Right cardiac atrium (tissue), 5 donors: Measurements from ENCODE around the gene GCFC2. TPM values are rescaled to one million over a fixed set of nuclear protein-coding genes. Genes with fewer than 3 reads are reported as not detected.

Source experiments
- ATAC-seq, 2 donors: fragments of 200-7000 bp; cut with Tn5 transposase; one replicate each; pipeline versions ENCODE4 v1.8.0 to v1.9.1; 2020; ENCODE audit warnings: moderate library complexity in 2 of 2, mild to moderate bottlenecking in 1 of 2
- DNase-seq, 3 donors: peaks; one replicate each; pipeline ENCODE4 v3.0.0-alpha.2; 2020
- H3K27ac ChIP-seq: one replicate; pipeline ENCODE4 v1.5.1; 2013; ENCODE audit warnings: mild to moderate bottlenecking, low read length, control low read depth, moderate library complexity
- H3K27me3 ChIP-seq: one replicate; pipeline ENCODE4 v1.6.1; 2013; ENCODE audit not compliant: control insufficient read depth, insufficient read depth
- H3K4me1 ChIP-seq: one replicate; pipeline ENCODE4 v1.6.1; 2013; ENCODE audit warnings: low read length; ENCODE audit not compliant: control insufficient read depth, insufficient read depth
- H3K4me3 ChIP-seq: one replicate; pipeline ENCODE4 v1.5.1; 2013; ENCODE audit warnings: low read length, control low read depth
- H3K9me3 ChIP-seq: one replicate; pipeline ENCODE4 v1.6.1; 2013; ENCODE audit warnings: low read length; ENCODE audit not compliant: control insufficient read depth
- WGBS: extraction: QIAGEN DNeasy Blood & Tissue Kit; methylation state at CpG from one replicate; pipeline ENCODE4 v1.1.7; 2013; 5-methylcytosine and 5-hydroxymethylcytosine counted together
- intact Hi-C, 4 donors: fragments of 100-400 bp; cut with DNase I; formaldehyde crosslinking; loops; one replicate each; pipeline versions ENCODE4 v1.11.0 to v1.14.0; 2022 to 2023
- long read RNA-seq, 4 donors: library from polyadenylated mRNA; unstranded; transcript quantifications; one replicate each; pipeline ENCODE4 v2.0.0, GENCODE V29; 2020 to 2021
- polyA plus RNA-seq: library from polyadenylated mRNA; stranded (reverse); fragments of 200-250 nt; gene quantifications from one replicate; pipeline ENCODE4 v1.2.3, GENCODE V29; 2013
- total RNA-seq, 4 donors: library from RNA; stranded (reverse); fragmentation: NEBNext Ultra II Directional; extraction: Animal tissue kit (Norgen Biotek cat#: 25700); gene quantifications; one replicate each; pipeline ENCODE4 v1.2.1, GENCODE V29; 2021
- donor health status: healthy with polysubstance abuse.
- donor health status: DM: no; HTN: yes; CAD: no.
- donor health status: DM: no; HTN: no; CAD: no.
- donor health status: DM: no; HTN: yes; CAD: no; lungs with severe emphysema.
- donor health status: DM: yes; HTN: yes; CAD: no.

The GCFC2 gene
- 10 to 100 TPM in 2 of 4 donors, 1 to 10 TPM in 2; 8.3 to 16.1 (median 11.9) TPM for total RNA-seq
- polyA plus RNA-seq: 7.5 TPM
- long read RNA-seq, donor 1, full-length matches to known transcripts: 4 of 22 reads
- long read RNA-seq, donor 1, partial matches to known transcripts: 1 of 22 reads
- long read RNA-seq, donor 1, other reads (novel, unspliced or antisense): 17 of 22 reads
- long read RNA-seq, donor 2, full-length matches to known transcripts: 3 of 3 reads
- long read RNA-seq, donor 2, partial matches to known transcripts: 0 of 3 reads
- long read RNA-seq, donor 2, other reads (novel, unspliced or antisense): 0 of 3 reads
- long read RNA-seq, donor 3, full-length matches to known transcripts: 21 of 35 reads
- long read RNA-seq, donor 3, partial matches to known transcripts: 5 of 35 reads
- long read RNA-seq, donor 3, other reads (novel, unspliced or antisense): 9 of 35 reads
- long read RNA-seq, donor 4, full-length matches to known transcripts: 4 of 7 reads
- long read RNA-seq, donor 4, partial matches to known transcripts: 0 of 7 reads
- long read RNA-seq, donor 4, other reads (novel, unspliced or antisense): 3 of 7 reads

DNA sequence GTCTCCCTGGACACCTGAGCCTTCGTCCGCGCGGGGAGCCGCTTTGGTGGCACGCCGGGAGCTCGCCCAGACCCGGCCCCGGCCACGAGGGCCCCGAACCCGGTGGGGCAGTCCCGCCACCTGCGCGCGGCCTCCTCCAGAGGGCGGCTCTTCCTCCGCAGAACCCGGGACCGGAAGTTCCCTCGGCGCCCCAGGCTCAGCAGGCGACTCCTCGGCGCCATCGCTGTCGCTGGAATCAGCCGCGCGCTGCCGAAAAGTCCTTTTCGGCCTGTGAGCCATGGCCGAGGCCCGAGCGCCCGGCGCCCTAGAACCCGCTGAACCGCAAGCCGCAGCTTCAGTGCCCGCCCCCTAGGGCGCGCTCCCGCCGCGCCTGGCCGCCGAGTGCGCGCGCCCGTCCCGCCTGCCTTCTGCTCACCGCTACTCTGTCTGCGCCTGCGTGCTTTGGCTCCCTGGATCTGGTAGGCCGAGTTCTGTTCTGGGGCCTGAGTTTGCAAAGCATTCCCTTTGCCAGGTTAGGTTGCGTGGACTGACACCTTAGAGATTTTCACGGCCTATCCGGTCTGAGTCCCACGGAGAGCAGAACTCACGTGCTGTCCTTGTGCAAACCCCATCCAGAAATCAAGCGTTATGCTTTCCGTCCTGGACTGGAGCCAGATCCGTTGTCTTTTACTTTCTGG is at the start of gene GCFC2:
Gene GCFC2, minus strand, starts transcription at position 339 of the 677 bp plus-strand sequence. Its CDS starts 60 bp downstream, at position 279.
- intact Hi-C loops: no loop called here
- WGBS: under 1% methylated on average over 66 of the region's 66 CpGs
- Histone ChIP-seq H3K9me3 (no peaks in the 10 kb centered on the region), H3K4me3 (peak within 1 kb of the TSS; percentile 95), H3K4me1 (no peaks in the 10 kb centered on the region), H3K27me3 (no peaks in the 10 kb centered on the region), H3K27ac (peak within 1 kb of the TSS; percentile 85)
- ATAC-seq: peak; percentile 99
- DNase-seq: peak; percentile 92 to 97 (median 96)

DNA sequence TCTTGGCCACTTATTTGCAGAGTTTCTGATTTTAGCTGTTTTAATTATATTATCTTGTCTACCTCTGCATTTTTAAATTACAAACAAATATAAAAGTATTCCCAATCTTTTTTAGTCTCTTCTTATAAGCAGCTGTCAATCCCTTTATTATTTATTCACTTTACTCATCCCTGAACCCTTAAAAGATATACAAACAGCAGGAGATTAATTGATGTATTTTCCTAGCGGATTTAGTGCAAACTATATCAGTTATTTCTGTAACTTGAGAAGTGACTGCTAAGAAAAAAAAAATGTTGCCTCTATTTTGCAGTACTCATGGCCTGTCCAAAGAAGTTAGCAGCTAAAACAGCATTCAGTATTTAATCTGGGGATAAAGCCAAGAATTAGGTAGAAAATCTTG is 42.1 kb upstream of the GCFC2 start:
- no peaks in the 10 kb centered on the region for H3K9me3 ChIP-seq
- no peak overlapping the region for H3K4me3 ChIP-seq
- intact Hi-C loops: no loop called here
- H3K4me1 ChIP-seq: no peaks in the 10 kb centered on the region
- 51% methylated on average over 1 of the region's 1 CpG for WGBS
- DNase-seq (no peak), ATAC-seq (no peak)
- no peaks in the 10 kb centered on the region for H3K27me3 ChIP-seq
- no peak overlapping the region for H3K27ac ChIP-seq

DNA sequence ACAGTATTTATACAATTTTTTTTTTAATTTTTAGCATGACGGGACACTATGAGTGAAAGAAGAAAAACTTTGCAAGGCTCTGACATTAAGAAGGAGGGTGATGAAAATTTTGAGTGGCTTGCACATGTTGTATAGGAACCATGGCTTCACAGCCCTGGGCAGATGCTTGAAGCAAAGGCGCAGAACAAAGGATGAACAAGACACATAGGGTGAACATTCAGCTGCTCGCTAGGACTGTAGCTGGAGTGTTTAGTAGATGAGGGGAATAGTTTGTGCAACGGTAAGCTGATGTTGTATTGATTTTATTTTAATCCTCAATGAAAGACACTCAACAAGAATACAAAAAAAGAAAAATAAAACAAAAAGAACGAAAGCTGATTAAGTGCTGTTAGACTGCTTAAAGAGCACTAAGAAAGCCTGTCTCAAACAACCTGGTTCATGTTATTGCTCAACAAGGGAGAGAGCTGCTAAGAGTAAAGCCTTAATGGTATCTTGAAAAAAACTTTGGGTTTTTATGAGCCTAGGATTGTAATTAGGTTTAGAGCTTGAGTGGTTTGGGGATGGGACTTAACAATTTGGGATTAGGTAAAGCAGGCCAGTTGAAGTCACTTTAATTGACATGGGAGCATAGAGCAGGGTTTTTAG is 41.2 kb upstream of the GCFC2 start:
- no peak for DNase-seq
- 86% methylated on average over 5 of the region's 5 CpGs for WGBS
- Histone ChIP-seq H3K27me3 (no peaks in the 10 kb centered on the region), H3K4me1 (no peaks in the 10 kb centered on the region), H3K9me3 (no peaks in the 10 kb centered on the region), H3K27ac (no peak overlapping the region), H3K4me3 (no peak overlapping the region)
- no peak for ATAC-seq
- intact Hi-C loops: no loop called here

DNA sequence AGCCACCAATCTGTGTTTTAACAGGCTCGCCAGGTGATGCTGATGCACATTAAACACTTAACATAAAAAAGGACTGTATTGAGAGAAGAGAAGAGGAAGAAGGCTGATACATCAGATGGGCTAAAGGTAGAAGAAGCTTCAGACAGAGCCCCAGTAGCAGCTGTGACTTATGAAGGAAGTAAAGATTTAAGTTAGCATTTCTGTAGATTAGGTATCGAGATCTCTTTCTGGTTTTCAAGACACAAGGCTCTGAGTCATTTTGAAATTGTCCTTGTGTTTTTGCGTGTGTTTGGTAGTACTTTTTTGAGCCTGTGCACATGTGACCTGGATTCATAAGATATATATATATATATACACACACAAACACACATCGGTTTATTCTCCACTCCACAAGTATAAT is 40.6 kb upstream of the GCFC2 start:
- Histone ChIP-seq H3K4me1 (no peaks in the 10 kb centered on the region), H3K27me3 (no peaks in the 10 kb centered on the region), H3K4me3 (no peak overlapping the region), H3K27ac (no peak overlapping the region), H3K9me3 (no peaks in the 10 kb centered on the region)
- DNase-seq: no peak
- WGBS: 89% methylated on average over 4 of the region's 4 CpGs
- intact Hi-C loops: no loop called here
- no peak for ATAC-seq

DNA sequence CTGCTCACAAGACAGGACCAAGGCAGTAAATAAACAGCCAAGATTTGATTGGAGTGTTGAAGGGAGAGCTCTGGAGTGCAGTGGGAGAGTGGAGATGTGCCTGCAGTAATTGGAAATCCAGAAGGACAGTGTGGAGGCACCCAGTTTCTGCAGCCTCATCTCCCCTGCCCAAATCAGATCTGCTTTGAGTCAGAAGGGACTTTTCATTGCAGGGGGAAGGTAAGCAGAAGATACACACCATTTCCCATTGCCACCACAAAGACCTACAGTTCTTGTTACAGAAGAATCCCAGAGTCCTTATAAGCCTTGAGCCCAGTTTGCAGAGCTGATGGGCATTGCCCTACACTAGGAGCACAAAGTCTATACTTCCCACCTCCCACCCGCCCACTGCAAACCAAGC is 27.2 kb upstream of the GCFC2 start:
- ATAC-seq (no peak), DNase-seq (no peak)
- Histone ChIP-seq H3K4me3 (no peak overlapping the region), H3K9me3 (no peaks in the 10 kb centered on the region), H3K27me3 (no peaks in the 10 kb centered on the region), H3K27ac (no peak overlapping the region), H3K4me1 (no peaks in the 10 kb centered on the region)
- 89% methylated on average over 1 of the region's 1 CpG for WGBS
- intact Hi-C loops: no loop called here

DNA sequence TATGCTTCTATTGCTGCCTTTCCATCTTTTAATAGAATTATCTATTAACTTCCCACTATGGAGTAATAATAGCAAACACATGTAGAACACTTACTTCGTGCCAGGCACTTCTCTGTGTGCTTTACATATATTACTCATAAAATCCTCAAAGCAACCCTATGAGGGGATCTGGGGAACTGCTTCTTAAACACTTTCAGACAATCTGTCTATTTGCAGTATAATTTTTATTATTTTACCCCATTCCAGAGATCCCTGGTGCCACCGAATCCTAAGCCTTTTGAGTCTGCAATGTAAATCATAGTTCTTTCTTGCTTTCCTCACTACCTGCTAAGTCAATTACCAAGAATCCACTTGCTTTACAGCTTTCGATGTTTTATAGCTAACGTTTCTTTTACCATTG is 25.6 kb upstream of the GCFC2 start:
- DNase-seq: no peak
- Histone ChIP-seq H3K4me3 (no peak overlapping the region), H3K27ac (no peak overlapping the region), H3K27me3 (no peaks in the 10 kb centered on the region), H3K4me1 (no peaks in the 10 kb centered on the region), H3K9me3 (no peaks in the 10 kb centered on the region)
- ATAC-seq: no peak
- intact Hi-C loops: no loop called here
- WGBS: 82% methylated on average over 4 of the region's 4 CpGs

DNA sequence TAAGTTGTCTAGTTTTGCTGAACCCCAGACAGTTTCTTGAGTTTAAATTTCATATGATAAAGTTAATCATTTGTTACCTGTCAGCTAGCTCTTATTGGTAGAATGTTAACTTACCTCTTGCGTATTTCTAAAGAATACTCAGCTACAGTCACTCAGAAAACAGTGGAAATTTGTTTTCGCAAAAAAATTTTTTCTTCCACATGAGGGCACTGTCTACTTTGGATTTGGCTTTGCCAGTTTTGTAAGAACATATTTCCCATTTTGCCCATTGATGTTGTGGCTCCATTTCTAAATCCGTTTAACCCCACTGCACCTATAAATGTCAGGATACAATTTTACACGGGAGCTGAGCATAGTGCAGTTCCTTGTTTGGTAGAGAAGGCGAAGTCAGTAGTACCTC is 19.1 kb upstream of the GCFC2 start:
- intact Hi-C loops: no loop called here
- H3K4me1 ChIP-seq: no peaks in the 10 kb centered on the region
- H3K27me3 ChIP-seq: no peaks in the 10 kb centered on the region
- no peaks in the 10 kb centered on the region for H3K9me3 ChIP-seq
- DNase-seq (no peak), ATAC-seq (no peak)
- H3K27ac ChIP-seq: no peak overlapping the region
- no peak overlapping the region for H3K4me3 ChIP-seq
- WGBS: 70% methylated on average over 5 of the region's 5 CpGs

DNA sequence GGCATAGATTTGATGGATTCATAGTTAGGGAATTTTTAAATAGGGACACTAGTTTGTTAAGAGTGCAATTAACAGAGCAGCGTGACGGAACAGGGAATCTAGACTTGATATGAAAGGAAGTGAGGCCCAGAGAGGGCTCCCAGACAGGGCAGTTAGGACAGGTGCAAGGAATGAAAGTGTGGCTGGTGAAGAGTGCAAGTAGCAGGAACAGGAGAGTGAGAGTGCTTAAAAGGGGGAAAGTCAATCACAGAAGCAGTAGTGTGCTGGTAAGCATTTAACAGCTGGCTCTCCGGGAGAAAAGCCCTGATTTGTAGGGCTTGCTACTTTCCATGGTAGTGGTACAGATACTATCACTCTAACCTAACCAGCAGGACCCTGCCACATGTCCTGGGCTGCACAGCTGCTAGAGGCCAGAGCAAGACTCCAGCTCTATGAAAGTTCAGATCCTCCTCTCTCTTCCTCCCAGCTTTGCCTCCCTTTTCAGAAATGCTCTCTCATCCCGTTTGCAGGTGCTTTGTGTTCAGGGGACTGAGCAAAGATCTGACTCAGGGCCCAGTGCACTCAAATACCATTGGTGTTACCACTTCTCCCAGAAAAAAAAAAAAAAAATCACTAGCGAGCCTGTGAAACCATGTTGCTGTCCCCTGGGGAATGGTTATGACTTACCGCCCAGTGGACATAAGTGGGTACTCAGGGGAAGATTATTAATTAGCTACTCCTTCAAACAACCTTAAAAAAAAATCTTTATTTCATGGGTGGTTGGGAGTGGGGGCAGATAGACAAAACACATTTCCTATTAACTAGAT is 18.1 kb upstream of the GCFC2 start:
- Histone ChIP-seq H3K4me3 (no peak overlapping the region), H3K4me1 (no peaks in the 10 kb centered on the region), H3K27ac (no peak overlapping the region), H3K9me3 (no peaks in the 10 kb centered on the region), H3K27me3 (no peaks in the 10 kb centered on the region)
- ATAC-seq (no peak), DNase-seq (no peak)
- intact Hi-C loops: no loop called here
- 73% methylated on average over 6 of the region's 6 CpGs for WGBS

DNA sequence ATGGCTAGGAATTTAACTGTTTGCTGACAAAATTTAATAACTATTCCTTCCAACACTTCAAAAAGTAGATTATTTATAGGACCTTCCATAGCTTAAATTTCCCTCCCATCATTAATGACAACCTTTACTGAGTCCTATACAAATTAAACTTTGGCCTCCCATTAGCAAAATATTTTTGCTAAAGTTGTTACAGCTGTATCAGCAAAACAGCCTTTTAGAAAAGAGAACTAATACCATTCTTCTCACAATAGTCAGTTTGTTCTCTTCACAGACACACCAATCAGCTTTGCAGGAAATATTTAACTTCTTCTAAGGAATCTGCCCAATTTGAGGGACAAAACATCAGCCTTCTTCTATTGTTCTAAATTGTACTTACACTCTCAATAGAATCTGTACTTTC is 12.0 kb upstream of the GCFC2 start:
- Histone ChIP-seq H3K9me3 (no peaks in the 10 kb centered on the region), H3K4me1 (no peaks in the 10 kb centered on the region), H3K27ac (no peak overlapping the region), H3K27me3 (no peaks in the 10 kb centered on the region), H3K4me3 (no peak overlapping the region)
- intact Hi-C loops: no loop called here
- DNase-seq: no peak
- ATAC-seq: no peak

DNA sequence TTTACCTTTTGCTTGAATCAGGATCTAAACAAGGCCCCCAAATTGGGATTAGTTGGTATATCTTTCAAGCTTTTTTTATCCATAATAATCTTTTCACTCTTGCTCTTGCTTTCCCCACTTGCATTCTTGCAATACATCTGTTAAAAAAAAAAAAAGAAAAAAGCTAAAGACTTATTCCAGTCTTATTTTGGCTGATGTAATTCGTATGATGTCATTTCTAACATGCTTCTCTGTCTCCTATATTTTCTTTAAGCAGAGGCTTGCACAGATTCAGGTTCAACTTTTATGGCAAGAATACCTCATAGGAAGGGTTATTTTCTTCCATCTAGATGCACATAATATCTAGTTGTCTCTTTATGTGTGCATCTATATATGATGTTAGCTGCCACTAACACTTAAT is 9.8 kb upstream of the GCFC2 start:
- H3K9me3 ChIP-seq: no peaks in the 10 kb centered on the region
- H3K4me1 ChIP-seq: no peaks in the 10 kb centered on the region
- WGBS: 78% methylated on average over 1 of the region's 1 CpG
- intact Hi-C loops: no loop called here
- DNase-seq: no peak
- H3K27ac ChIP-seq: no peak overlapping the region
- ATAC-seq: no peak
- no peak overlapping the region for H3K4me3 ChIP-seq
- H3K27me3 ChIP-seq: no peaks in the 10 kb centered on the region
